KBM-7 (cell line): ENCODE measurements around the gene SEMA4G.

Experiments used
- DNase-seq: peaks from one replicate; pipeline ENCODE4 v3.0.0-alpha.2; 2015
- in situ Hi-C: fragments of 300-500 bp; cut with MboI; formaldehyde crosslinking; loops from 2 replicates; pipeline ENCODE4 v1.14.3; 2020; ENCODE audit warnings: low sequenced_read_pairs, low pct_unique_long_range_greater_than_20kb, mixed read lengths

Gene SEMA4G

DNA sequence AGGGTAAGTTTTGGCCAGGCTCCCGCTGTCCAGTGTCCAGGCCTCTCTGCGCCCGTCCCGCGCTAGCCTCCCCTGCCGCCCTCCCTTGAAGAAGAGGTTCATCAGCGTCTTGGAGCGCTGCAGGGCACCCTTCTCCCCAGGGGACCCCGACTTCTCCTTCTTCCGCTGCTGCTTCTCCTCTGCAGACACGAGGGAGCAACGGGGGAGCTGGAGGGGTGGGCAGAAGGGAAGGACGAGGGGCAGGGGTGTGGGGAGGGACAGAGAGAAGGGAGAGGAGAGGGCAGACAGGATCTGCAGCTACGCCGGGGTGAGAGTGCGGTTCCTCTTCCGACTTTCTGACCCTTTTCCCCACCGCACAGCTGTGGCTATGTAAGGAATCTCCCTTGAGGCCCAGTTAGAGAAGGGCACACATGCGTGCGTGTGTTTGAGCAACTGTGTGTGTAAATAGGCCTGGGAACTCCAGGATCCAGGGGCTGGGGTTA lies 48.9 kb downstream of the SEMA4G start:
- no peak for DNase-seq
- in situ Hi-C loops: no loop called here

DNA sequence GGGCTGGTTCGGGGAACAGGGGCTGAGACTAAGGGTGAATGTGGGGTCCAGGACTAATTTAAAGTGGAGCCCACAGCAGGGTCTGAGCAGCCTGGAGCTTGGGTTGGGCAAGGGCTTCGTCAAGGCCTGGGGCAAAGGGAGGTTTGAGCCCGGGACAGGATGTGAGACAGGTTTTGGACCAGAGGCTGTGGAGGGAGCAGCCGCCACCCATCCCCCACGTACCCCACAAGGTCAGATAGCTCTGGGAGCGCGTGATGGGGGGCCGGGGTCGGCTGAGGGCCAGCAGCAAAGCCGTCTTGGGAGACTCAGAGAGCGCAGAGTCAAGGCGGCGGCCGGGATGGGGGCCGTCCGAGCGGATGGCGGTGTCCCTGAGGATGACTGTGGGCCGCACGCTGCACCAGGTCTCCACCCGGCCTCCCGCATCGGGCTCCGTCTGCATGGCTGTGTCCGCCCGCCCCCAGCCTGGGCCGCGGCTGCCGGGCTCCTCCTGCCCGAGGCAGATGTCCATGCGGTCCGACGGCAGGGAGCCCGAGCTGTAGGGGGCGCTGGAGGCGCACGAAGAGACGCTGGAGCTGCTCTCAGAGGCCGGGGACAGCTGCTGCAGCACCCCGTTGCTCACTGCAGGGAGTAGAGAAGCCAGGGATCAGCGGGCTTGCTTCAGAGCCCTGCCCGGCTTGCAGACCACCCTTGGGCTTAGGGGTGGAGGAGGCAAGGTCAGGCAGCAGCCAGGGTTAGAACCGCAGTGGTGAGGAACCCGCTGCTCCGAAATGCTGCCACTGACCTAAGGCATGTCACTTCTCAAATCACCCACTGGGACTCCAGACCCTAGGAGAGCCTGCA lies 49.5 kb downstream of the SEMA4G start:
- peak; percentile 90 for DNase-seq
- in situ Hi-C loops: no loop called here
